Parathyroid adenoma (tissue), 2 donors: ENCODE data around the gene ENAH.

ENCODE experiments used
- H2AFZ ChIP-seq: fragments of 300-600 bp; sonication (generic); one replicate; pipeline ENCODE4 v1.7.0; 2017; ENCODE audit warnings: antibody characterized with exemption, mild to moderate bottlenecking
- H3K27ac ChIP-seq: fragments of 300-600 bp; sonication (generic); one replicate; pipeline ENCODE4 v1.7.0; 2017
- H3K27me3 ChIP-seq: fragments of 300-600 bp; sonication (generic); one replicate; pipeline ENCODE4 v1.7.0; 2017; ENCODE audit warnings: low read length; ENCODE audit not compliant: control insufficient read depth, insufficient read depth
- H3K36me3 ChIP-seq: fragments of 300-600 bp; sonication (generic); one replicate; pipeline ENCODE4 v1.7.0; 2017; ENCODE audit warnings: low read length; ENCODE audit not compliant: control insufficient read depth, insufficient read depth
- H3K4me1 ChIP-seq: fragments of 300-600 bp; sonication (generic); one replicate; pipeline ENCODE4 v1.7.0; 2017; ENCODE audit warnings: control low read depth
- H3K4me2 ChIP-seq: fragments of 300-600 bp; sonication (generic); one replicate; pipeline ENCODE4 v1.7.0; 2017; ENCODE audit warnings: low read length
- H3K4me3 ChIP-seq: fragments of 300-600 bp; sonication (generic); one replicate; pipeline ENCODE4 v1.7.0; 2017; ENCODE audit warnings: low read depth, low read length
- H3K79me2 ChIP-seq: fragments of 300-600 bp; sonication (generic); one replicate; pipeline ENCODE4 v1.7.0; 2017; ENCODE audit warnings: control low read depth
- H3K9ac ChIP-seq: fragments of 300-600 bp; sonication (generic); one replicate; pipeline ENCODE4 v1.7.0; 2017; ENCODE audit warnings: mild to moderate bottlenecking
- H3K9me3 ChIP-seq: fragments of 300-600 bp; sonication (generic); one replicate; pipeline ENCODE4 v1.7.0; 2017; ENCODE audit warnings: low read length; ENCODE audit not compliant: control insufficient read depth
- TF ChIP-seq, protein P1 (sequence below): fragments of 300-600 bp; sonication (generic); IDR thresholded peaks from one replicate; pipeline ENCODE4 v1.7.0; 2017; ENCODE audit warnings: antibody characterized with exemption, mild to moderate bottlenecking
- donor health status: primary hyperparathyroidism.

ENAH gene

DNA sequence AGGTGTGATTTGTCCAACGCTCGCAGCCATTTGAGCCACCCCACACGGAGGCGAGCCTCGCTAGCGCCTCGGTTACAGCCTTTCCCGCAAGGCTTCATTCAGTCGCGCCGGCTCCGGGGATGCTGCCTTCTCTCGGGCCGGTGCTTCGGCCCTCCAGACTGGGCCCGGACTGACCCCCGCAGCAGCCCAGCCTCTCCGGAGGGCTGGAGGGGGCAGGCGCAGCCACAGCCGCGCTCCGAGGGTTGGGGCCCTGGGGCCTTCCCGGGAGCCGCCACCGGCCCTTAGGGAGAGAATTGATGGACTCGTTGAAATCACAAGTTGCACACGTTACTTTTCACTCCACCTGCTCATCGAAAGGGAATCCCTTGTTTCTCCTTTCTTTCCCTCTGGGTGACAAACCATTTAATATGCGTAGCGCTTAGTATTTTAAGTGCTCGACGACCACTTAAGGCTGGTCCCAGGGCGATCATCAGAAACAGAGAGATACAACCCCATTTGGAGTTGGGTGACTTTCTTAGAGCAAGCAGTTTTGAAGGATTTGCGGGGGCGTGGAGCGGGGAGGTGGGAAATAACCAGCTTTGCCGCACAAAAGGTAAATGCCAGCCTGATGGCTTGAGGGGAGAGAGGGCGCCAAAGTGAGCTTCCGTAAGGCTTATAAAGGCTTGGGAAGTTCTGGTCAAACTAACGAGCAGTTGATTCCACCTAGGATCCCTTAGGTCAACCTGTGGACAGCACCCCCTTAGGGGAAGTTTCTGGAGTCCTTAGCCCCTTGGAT is 24.6 kb upstream of the ENAH start:
- no peaks in the 10 kb centered on the region for H3K36me3 ChIP-seq
- no peak overlapping the region for H3K4me2 ChIP-seq
- H2AFZ ChIP-seq = no peak overlapping the region
- H3K27ac ChIP-seq = no peak overlapping the region
- no peaks in the 10 kb centered on the region for H3K27me3 ChIP-seq
- no peak overlapping the region for H3K4me3 ChIP-seq
- no peaks in the 10 kb centered on the region for H3K9me3 ChIP-seq
- TF ChIP-seq, protein P1, sequence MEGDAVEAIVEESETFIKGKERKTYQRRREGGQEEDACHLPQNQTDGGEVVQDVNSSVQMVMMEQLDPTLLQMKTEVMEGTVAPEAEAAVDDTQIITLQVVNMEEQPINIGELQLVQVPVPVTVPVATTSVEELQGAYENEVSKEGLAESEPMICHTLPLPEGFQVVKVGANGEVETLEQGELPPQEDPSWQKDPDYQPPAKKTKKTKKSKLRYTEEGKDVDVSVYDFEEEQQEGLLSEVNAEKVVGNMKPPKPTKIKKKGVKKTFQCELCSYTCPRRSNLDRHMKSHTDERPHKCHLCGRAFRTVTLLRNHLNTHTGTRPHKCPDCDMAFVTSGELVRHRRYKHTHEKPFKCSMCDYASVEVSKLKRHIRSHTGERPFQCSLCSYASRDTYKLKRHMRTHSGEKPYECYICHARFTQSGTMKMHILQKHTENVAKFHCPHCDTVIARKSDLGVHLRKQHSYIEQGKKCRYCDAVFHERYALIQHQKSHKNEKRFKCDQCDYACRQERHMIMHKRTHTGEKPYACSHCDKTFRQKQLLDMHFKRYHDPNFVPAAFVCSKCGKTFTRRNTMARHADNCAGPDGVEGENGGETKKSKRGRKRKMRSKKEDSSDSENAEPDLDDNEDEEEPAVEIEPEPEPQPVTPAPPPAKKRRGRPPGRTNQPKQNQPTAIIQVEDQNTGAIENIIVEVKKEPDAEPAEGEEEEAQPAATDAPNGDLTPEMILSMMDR = no peak
- no peaks in the 10 kb centered on the region for H3K4me1 ChIP-seq
- no peak overlapping the region for H3K9ac ChIP-seq
- H3K79me2 ChIP-seq = no peaks in the 10 kb centered on the region

DNA sequence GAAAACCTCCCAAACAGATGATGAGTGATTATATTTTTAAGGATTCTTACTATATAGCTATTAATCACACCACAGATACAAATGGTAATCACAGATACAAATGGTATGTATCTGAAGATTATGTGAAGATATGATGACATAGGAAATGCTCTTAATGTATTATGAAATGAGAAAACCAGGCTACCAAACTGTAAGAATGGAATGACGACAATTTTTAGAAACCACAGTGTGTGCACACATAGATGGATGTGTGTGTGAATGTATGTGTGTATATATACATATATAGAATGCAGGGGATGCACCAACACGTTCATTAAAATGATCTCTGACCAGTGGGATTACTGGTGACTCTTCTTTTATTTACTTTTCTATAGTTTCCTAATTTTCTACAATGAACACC is 21.5 kb upstream of the ENAH start:
- H3K36me3 ChIP-seq = no peaks in the 10 kb centered on the region
- TF ChIP-seq, protein P1 = no peak

DNA sequence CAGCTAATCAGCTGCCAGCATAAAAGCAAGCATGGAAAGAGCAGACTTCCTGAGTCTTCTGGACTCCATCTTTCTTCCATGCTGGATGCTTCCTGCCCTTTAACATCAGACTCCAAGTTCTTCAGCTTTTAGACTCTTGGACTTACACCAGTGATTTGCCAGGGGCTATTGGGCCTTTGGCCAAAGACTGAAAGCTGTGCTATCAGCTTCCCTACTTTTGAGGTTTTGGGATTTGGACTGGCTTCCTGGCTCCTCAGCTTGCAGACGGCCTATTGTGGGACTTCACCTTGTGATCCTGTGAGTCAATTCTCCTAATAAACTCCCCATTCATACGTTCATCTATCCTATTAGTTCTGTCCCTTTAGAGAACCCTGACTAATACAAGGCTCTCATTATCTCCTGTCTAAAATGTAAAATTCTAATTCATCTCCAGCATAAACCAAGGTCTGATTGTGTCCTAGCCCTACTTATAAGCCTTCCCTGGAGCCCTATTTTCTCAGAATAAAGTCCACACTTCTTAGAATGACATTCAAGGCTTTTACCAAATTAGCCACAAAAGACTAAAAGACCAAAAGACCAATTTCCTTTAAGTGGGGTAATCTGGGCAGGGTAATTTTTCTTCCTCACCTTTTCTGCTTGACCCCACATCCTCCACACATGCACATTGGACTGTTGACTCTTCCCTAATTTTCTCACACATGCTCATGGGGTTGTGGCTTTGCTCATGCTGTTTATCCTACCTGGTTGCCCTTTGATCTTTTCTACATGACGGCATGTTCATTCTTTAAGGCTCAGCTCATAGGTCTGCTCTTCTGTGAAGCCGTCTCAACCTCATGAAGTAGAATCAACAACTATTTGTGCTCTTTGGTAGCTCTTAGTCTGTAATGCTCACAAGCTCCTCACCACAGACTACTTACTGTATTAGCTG is 18.1 kb upstream of the ENAH start:
- no peaks in the 10 kb centered on the region for H3K9me3 ChIP-seq
- H3K36me3 ChIP-seq = no peaks in the 10 kb centered on the region
- H3K79me2 ChIP-seq = no peaks in the 10 kb centered on the region
- H3K4me1 ChIP-seq = peaks cover 2% of the 10 kb centered on the region
- no peak overlapping the region for H3K4me3 ChIP-seq
- H3K27me3 ChIP-seq = no peaks in the 10 kb centered on the region
- no peak overlapping the region for H3K9ac ChIP-seq
- TF ChIP-seq, protein P1 = no peak
- no peak overlapping the region for H3K27ac ChIP-seq
- H3K4me2 ChIP-seq = no peak overlapping the region
- H2AFZ ChIP-seq = no peak overlapping the region

More for the DNA sequence above, 21.5 kb upstream of the ENAH start:
- Histone ChIP-seq H3K79me2 (no peaks in the 10 kb centered on the region), H3K27ac (no peak overlapping the region), H3K9ac (no peak overlapping the region), H3K4me3 (no peak overlapping the region), H3K9me3 (no peaks in the 10 kb centered on the region), H3K4me2 (no peak overlapping the region), H3K27me3 (no peaks in the 10 kb centered on the region), H3K4me1 (no peaks in the 10 kb centered on the region), H2AFZ (no peak overlapping the region)

DNA sequence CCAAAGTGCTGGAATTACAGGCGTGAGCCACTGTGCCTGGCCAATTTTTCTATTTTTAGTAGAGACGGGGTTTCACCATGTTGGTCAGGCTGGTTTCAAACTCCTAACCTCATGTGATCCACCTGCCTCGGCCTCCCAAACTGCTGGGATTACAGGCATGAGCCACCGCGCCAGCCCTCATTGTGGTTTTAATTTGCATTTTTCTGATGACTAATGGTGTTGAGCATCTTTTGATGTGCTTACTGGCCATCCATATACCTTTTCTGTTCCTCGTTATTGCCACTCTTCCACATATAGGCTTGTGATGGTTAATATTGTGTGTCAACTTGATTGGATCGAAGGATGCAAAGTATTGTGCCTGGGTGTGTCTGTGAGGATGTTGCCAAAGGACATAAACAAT is 17.4 kb upstream of the ENAH start:
- Histone ChIP-seq H2AFZ (no peak overlapping the region), H3K27me3 (no peaks in the 10 kb centered on the region), H3K4me3 (no peak overlapping the region), H3K4me2 (no peak overlapping the region), H3K27ac (no peak overlapping the region), H3K36me3 (no peaks in the 10 kb centered on the region), H3K4me1 (peaks cover 3% of the 10 kb centered on the region), H3K79me2 (no peaks in the 10 kb centered on the region), H3K9me3 (no peaks in the 10 kb centered on the region), H3K9ac (no peak overlapping the region)
- TF ChIP-seq, protein P1 = no peak
